ENCODE measurements around the gene NPY4R2. TPM values are rescaled to one million over a fixed set of nuclear protein-coding genes. Genes with fewer than 3 reads are reported as not detected.
"Not testable (repeated sequence)": the region's sequence is repeated elsewhere in the genome, so short reads cannot be mapped to it uniquely, and the experiment has no call there.

NPY4R2 gene
- total RNA-seq, 5 donors from 2014 or later (not counting 1 experiment from before 2014, with no cell fraction given) = not detected

DNA sequence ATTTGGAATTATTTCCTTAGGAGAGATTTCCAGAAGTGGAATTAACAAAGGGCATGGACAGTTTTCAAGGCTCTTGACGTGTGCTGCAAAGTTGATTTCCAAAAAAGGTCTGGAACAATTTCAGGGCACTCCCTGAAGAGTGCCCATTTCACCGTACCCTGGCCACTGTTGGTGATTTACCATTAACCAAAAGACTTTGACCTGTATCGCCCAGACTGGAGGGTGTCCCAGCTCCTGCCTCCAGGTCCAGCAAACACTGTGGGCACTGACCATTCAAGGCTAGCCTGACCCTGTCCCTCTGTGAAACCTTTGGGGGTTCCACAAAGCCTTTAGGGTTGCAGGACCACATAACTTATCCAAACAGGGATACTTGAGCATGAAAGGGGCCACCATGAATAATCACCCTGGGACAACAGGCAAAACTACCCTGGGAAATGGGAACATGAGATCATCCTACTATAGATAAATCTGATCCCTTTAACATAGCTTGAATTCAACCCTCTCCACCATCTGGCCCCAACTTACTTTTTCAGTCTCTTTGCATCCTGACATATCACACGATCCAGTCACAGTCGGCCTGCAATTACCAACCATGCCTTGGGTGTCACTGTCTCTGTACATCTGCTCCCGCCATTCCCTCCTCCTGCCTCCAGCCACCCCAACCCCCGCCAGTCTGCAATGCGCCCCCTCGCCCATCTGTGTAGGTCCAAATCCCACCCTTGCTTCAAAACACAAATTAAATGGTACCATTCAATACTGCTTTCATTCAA lies 8.9 kb downstream of the NPY4R2 start:
- H3K27ac ChIP-seq (ENCODE audit: low read length); H3K27me3 ChIP-seq (replicated peaks in 1 of 2; ENCODE audit: control insufficient read depth in 2 of 2, extremely low read depth in 1 of 2, insufficient read depth in 2 of 2, low read length in 1 of 2); H3K4me3 ChIP-seq (ENCODE audit: control insufficient read depth in 1 of 2, extremely low read depth in 1 of 2, low read length in 1 of 2); CTCF ChIA-PET; H3K9me3 ChIP-seq; H3K27ac Mint-ChIP-seq; ATAC-seq (replicated peaks in 1 of 4); H3K9me3 Mint-ChIP-seq; H3K27me3 Mint-ChIP-seq; H3K36me3 ChIP-seq (ENCODE audit: control insufficient read depth in 2 of 2, extremely low read depth in 1 of 2, insufficient read depth in 1 of 2, low read length in 1 of 2); DNase-seq; H3K36me3 Mint-ChIP-seq; H3K4me1 ChIP-seq (ENCODE audit: control insufficient read depth in 1 of 2, extremely low read depth in 1 of 2, insufficient read depth in 2 of 2, low read length in 2 of 2); POLR2A ChIA-PET; H3K4me3 Mint-ChIP-seq; H3K4me1 Mint-ChIP-seq: not testable (repeated sequence)
- WGBS (ENCODE audit: insufficient coverage) = no CpG with 5 or more reads among the region's 9 CpGs

DNA sequence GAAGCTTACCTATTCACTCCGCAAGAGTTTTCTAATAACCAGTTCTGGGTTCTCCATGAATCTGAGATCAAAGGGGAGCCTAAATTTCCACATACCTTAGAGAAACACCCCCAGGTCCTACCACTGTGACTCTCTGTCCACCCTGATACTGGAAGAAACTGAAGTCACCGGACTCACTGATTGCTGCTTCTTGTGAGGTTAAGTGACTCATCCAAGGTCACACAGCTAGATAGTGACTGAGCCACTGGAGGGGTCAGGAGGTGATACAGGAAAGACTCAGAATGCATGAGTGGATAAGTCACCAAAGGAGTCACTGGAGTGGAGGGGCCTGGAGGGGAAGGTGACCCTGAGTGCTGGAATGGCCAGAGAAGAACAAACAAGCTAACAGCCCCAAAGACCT lies 9.8 kb downstream of the NPY4R2 start:
- POLR2A ChIA-PET; H3K4me1 Mint-ChIP-seq; CTCF ChIA-PET; H3K36me3 Mint-ChIP-seq; H3K4me3 Mint-ChIP-seq; H3K9me3 ChIP-seq; H3K9me3 Mint-ChIP-seq; DNase-seq; H3K27ac ChIP-seq (ENCODE audit: low read length); H3K27ac Mint-ChIP-seq; H3K27me3 ChIP-seq (replicated peaks in 1 of 2; ENCODE audit: control insufficient read depth in 2 of 2, extremely low read depth in 1 of 2, insufficient read depth in 2 of 2, low read length in 1 of 2); ATAC-seq (replicated peaks in 1 of 4); H3K4me1 ChIP-seq (ENCODE audit: control insufficient read depth in 1 of 2, extremely low read depth in 1 of 2, insufficient read depth in 2 of 2, low read length in 2 of 2); H3K27me3 Mint-ChIP-seq; H3K36me3 ChIP-seq (ENCODE audit: control insufficient read depth in 2 of 2, extremely low read depth in 1 of 2, insufficient read depth in 1 of 2, low read length in 1 of 2); H3K4me3 ChIP-seq (ENCODE audit: control insufficient read depth in 1 of 2, extremely low read depth in 1 of 2, low read length in 1 of 2): not testable (repeated sequence)
- WGBS (ENCODE audit: insufficient coverage) = no CpG with 5 or more reads among the region's 2 CpGs

- H3K27ac ChIP-seq (ENCODE audit: low read length); H3K27me3 Mint-ChIP-seq; H3K4me1 ChIP-seq (ENCODE audit: control insufficient read depth in 1 of 2, extremely low read depth in 1 of 2, insufficient read depth in 2 of 2, low read length in 2 of 2); H3K4me3 Mint-ChIP-seq; H3K4me1 Mint-ChIP-seq; POLR2A ChIA-PET; H3K9me3 ChIP-seq; H3K27ac Mint-ChIP-seq; H3K36me3 ChIP-seq (ENCODE audit: control insufficient read depth in 2 of 2, extremely low read depth in 1 of 2, insufficient read depth in 1 of 2, low read length in 1 of 2); CTCF ChIA-PET; H3K27me3 ChIP-seq (replicated peaks in 1 of 2; ENCODE audit: control insufficient read depth in 2 of 2, extremely low read depth in 1 of 2, insufficient read depth in 2 of 2, low read length in 1 of 2); DNase-seq; H3K9me3 Mint-ChIP-seq; H3K36me3 Mint-ChIP-seq; ATAC-seq (replicated peaks in 1 of 4); H3K4me3 ChIP-seq (ENCODE audit: control insufficient read depth in 1 of 2, extremely low read depth in 1 of 2, low read length in 1 of 2): not testable (repeated sequence)
- no CpG with 5 or more reads among the region's 1 CpG for WGBS (ENCODE audit: insufficient coverage)
These were observed 14.4 kb downstream of the NPY4R2 start for GRCh38 chr10:47932824-47933223.

DNA sequence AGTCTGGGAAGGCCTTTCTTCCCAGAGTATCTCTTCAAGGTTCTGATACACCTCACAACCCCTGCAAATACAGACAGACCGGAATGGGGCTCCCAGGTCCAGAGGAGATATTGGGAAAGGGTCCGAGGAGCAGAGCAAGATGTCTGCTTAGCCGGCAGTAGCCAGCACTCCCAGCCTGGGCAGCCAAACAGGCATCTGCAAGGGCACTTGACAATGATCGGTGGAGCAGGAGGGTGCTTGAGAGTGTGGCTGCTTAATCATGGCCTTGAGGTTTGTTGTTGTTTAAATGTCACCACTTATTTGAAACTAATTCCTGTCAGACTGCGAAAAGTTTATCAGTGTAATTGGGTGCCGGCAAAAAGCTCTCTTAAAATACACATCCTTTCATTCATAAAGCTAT lies 15.0 kb downstream of the NPY4R2 start:
- CTCF ChIA-PET; H3K36me3 ChIP-seq (ENCODE audit: control insufficient read depth in 2 of 2, extremely low read depth in 1 of 2, insufficient read depth in 1 of 2, low read length in 1 of 2); H3K27me3 Mint-ChIP-seq; DNase-seq; H3K27ac ChIP-seq (ENCODE audit: low read length); H3K4me3 Mint-ChIP-seq; H3K36me3 Mint-ChIP-seq; POLR2A ChIA-PET; H3K4me1 Mint-ChIP-seq; H3K4me3 ChIP-seq (ENCODE audit: control insufficient read depth in 1 of 2, extremely low read depth in 1 of 2, low read length in 1 of 2); H3K9me3 ChIP-seq; ATAC-seq (replicated peaks in 1 of 4); H3K27ac Mint-ChIP-seq; H3K27me3 ChIP-seq (replicated peaks in 1 of 2; ENCODE audit: control insufficient read depth in 2 of 2, extremely low read depth in 1 of 2, insufficient read depth in 2 of 2, low read length in 1 of 2); H3K9me3 Mint-ChIP-seq; H3K4me1 ChIP-seq (ENCODE audit: control insufficient read depth in 1 of 2, extremely low read depth in 1 of 2, insufficient read depth in 2 of 2, low read length in 2 of 2): not testable (repeated sequence)
- no CpG with 5 or more reads among the region's 6 CpGs for WGBS (ENCODE audit: insufficient coverage)

DNA sequence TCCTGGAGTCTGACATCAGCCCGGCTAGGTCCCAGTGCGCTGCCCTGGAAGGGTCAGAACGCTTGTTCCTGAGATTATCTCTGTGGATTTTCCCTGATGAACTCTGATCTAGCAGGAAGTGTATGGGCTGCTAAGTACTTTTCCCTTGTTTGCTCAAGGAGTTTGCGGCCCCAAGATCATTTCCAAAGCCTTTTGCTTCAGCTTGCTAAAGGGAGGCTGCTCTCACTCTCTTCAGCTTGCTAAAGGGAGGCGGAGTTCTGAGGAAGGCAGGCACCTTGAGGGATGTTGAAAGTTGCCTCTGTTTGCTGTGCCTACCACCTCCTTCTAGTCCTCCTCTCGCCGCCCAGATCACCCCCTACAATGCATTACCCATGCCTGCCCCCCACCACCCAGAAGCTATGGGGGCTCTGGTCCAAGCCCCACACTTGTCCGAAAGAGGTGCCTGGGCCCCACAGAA lies 18.3 kb downstream of the NPY4R2 start:
- H3K36me3 Mint-ChIP-seq; H3K4me1 Mint-ChIP-seq; H3K9me3 Mint-ChIP-seq; H3K36me3 ChIP-seq (ENCODE audit: control insufficient read depth in 2 of 2, extremely low read depth in 1 of 2, insufficient read depth in 1 of 2, low read length in 1 of 2); H3K27ac ChIP-seq (ENCODE audit: low read length); H3K4me3 Mint-ChIP-seq; H3K27me3 ChIP-seq (replicated peaks in 1 of 2; ENCODE audit: control insufficient read depth in 2 of 2, extremely low read depth in 1 of 2, insufficient read depth in 2 of 2, low read length in 1 of 2); ATAC-seq (replicated peaks in 1 of 4); H3K4me3 ChIP-seq (ENCODE audit: control insufficient read depth in 1 of 2, extremely low read depth in 1 of 2, low read length in 1 of 2); POLR2A ChIA-PET; H3K27ac Mint-ChIP-seq; H3K27me3 Mint-ChIP-seq; CTCF ChIA-PET; H3K9me3 ChIP-seq; H3K4me1 ChIP-seq (ENCODE audit: control insufficient read depth in 1 of 2, extremely low read depth in 1 of 2, insufficient read depth in 2 of 2, low read length in 2 of 2); DNase-seq: not testable (repeated sequence)
- WGBS (ENCODE audit: insufficient coverage) = no CpG with 5 or more reads among the region's 8 CpGs

- H3K27ac ChIP-seq (ENCODE audit: low read length); H3K4me3 Mint-ChIP-seq; CTCF ChIA-PET; H3K4me3 ChIP-seq (ENCODE audit: control insufficient read depth in 1 of 2, extremely low read depth in 1 of 2, low read length in 1 of 2); H3K4me1 ChIP-seq (ENCODE audit: control insufficient read depth in 1 of 2, extremely low read depth in 1 of 2, insufficient read depth in 2 of 2, low read length in 2 of 2); DNase-seq; H3K9me3 Mint-ChIP-seq; H3K36me3 Mint-ChIP-seq; ATAC-seq (replicated peaks in 1 of 4); H3K27me3 ChIP-seq (replicated peaks in 1 of 2; ENCODE audit: control insufficient read depth in 2 of 2, extremely low read depth in 1 of 2, insufficient read depth in 2 of 2, low read length in 1 of 2); H3K27ac Mint-ChIP-seq; H3K9me3 ChIP-seq; POLR2A ChIA-PET; H3K27me3 Mint-ChIP-seq; H3K4me1 Mint-ChIP-seq; H3K36me3 ChIP-seq (ENCODE audit: control insufficient read depth in 2 of 2, extremely low read depth in 1 of 2, insufficient read depth in 1 of 2, low read length in 1 of 2): not testable (repeated sequence)
- WGBS (ENCODE audit: insufficient coverage) = no CpG with 5 or more reads among the region's 3 CpGs
These were observed 19.2 kb downstream of the NPY4R2 start for GRCh38 chr10:47937634-47938033.

DNA sequence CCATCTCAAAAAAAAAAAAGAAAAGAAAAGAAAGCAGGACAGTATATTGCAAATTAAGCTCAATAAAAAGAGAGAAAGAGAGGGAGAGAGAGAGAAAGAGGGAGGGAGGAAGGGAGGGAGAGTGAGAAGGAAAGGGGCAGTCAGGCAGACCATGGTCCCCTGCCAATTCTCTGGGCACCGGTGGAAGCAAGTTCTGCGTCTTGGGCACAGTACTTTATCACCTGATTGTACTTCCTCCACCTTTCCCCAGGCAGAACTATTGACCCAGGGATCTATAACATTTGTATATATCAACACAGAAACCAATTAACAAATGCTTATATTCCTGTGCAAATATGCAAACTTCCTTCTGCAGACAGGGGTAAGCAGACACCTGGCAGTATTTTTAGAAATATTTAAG lies 22.4 kb downstream of the NPY4R2 start:
- DNase-seq; H3K27ac Mint-ChIP-seq; H3K4me3 ChIP-seq (ENCODE audit: control insufficient read depth in 1 of 2, extremely low read depth in 1 of 2, low read length in 1 of 2); CTCF ChIA-PET; H3K27me3 ChIP-seq (replicated peaks in 1 of 2; ENCODE audit: control insufficient read depth in 2 of 2, extremely low read depth in 1 of 2, insufficient read depth in 2 of 2, low read length in 1 of 2); H3K27me3 Mint-ChIP-seq; H3K36me3 Mint-ChIP-seq; H3K4me3 Mint-ChIP-seq; H3K27ac ChIP-seq (ENCODE audit: low read length); H3K9me3 Mint-ChIP-seq; H3K9me3 ChIP-seq; POLR2A ChIA-PET; H3K4me1 ChIP-seq (ENCODE audit: control insufficient read depth in 1 of 2, extremely low read depth in 1 of 2, insufficient read depth in 2 of 2, low read length in 2 of 2); ATAC-seq (replicated peaks in 1 of 4); H3K36me3 ChIP-seq (ENCODE audit: control insufficient read depth in 2 of 2, extremely low read depth in 1 of 2, insufficient read depth in 1 of 2, low read length in 1 of 2); H3K4me1 Mint-ChIP-seq: not testable (repeated sequence)
- WGBS (ENCODE audit: insufficient coverage) = no CpG with 5 or more reads among the region's 2 CpGs
